ENCODE data around the gene SPTBN2. TPM values are rescaled to one million over a fixed set of nuclear protein-coding genes. Genes with fewer than 3 reads are reported as not detected.

SPTBN2 gene
- total RNA-seq, 2 experiments from 2014 or later, result 1.4 to 1.8 TPM

DNA sequence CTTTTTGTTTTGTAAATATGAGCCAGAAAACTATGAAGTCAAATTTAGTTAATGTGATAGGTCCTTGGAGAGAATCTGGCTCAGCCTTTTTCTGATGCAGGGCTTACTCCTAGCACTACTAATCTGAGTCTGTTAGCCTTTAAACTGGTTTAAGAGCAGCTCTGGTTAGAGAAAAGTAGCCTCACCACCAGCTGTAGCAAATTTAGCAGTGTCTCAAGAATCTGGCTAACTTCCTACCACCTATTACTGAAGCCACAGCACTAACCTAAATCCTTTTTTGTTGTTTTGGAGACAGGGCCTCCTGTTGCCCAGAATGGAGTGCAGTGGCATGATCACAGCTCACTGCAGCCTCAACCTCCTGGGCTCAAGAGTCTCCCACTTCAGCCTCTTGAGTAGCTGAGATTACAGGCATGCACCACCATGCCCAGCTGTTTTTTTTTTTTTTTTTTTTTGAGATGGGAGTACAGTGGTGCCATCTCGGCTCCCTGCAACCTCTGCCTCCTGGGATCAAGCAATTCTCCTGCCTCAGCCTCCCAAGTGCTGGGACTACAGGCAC, 65.2 kb downstream of the SPTBN2 start:
- peaks cover 22% of the 10 kb centered on the region for H3K4me1 Mint-ChIP-seq (ENCODE audit: low read depth)
- ChIA-PET CTCF (interaction anchor here (1.3 to 2.2 kb wide), 3 partner anchors 11 to 25 kb away, joined by 3 to 5 read pairs (median 3); partner anchors contain the start of gene RBM4B), POLR2A (interaction anchor here (1.0 to 4.2 kb wide), 7 partner anchors 9 to 25 kb away, joined by 3 to 11 read pairs (median 6); partner anchors contain the start of genes RBM4 and RBM4B)
- TF ChIP-seq, protein P1, sequence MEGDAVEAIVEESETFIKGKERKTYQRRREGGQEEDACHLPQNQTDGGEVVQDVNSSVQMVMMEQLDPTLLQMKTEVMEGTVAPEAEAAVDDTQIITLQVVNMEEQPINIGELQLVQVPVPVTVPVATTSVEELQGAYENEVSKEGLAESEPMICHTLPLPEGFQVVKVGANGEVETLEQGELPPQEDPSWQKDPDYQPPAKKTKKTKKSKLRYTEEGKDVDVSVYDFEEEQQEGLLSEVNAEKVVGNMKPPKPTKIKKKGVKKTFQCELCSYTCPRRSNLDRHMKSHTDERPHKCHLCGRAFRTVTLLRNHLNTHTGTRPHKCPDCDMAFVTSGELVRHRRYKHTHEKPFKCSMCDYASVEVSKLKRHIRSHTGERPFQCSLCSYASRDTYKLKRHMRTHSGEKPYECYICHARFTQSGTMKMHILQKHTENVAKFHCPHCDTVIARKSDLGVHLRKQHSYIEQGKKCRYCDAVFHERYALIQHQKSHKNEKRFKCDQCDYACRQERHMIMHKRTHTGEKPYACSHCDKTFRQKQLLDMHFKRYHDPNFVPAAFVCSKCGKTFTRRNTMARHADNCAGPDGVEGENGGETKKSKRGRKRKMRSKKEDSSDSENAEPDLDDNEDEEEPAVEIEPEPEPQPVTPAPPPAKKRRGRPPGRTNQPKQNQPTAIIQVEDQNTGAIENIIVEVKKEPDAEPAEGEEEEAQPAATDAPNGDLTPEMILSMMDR (IDR thresholded peaks at IDR 0.05), result no peak
- peaks cover 44% of the 10 kb centered on the region for H3K36me3 Mint-ChIP-seq (ENCODE audit: low read depth)
- intact Hi-C loops (cut with micrococcal nuclease), result no loop called here
- H3K27me3 Mint-ChIP-seq, result no peaks in the 10 kb centered on the region
- no peaks in the 10 kb centered on the region for H3K9me3 Mint-ChIP-seq
- DNase-seq, result no peak
- ATAC-seq, result no peak
- H3K27ac Mint-ChIP-seq, result no peak overlapping the region
- no peak overlapping the region for H3K4me3 Mint-ChIP-seq

DNA sequence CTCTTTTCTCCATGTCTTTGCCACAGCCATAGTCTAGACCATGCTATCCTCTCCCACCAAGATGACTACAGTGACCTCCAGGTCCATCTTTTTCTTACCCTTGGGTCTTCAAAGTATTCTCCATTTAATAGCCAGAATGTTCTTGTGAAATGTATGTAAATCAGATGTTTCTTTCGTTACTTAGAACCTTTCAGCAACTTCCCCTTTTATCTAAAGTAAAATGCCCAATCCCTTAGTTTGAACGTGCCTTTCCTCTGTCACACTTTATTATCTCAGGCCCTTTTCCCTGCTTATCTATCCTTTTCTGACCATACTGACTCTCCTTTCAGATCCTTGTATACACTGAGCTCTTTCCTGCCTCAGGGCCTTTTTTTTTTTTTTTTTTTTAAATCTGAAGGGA, 69.3 kb downstream of the SPTBN2 start:
- no peak for DNase-seq
- intact Hi-C loops (cut with micrococcal nuclease), result no loop called here
- TF ChIP-seq, protein P1 (IDR thresholded peaks at IDR 0.05), result no peak
- Mint-ChIP-seq H3K27ac (peak overlapping the region; percentile 46), H3K36me3 (ENCODE audit: low read depth) (peaks cover 30% of the 10 kb centered on the region), H3K9me3 (no peaks in the 10 kb centered on the region), H3K4me1 (ENCODE audit: low read depth) (peaks cover 9% of the 10 kb centered on the region), H3K27me3 (no peaks in the 10 kb centered on the region), H3K4me3 (no peak overlapping the region)
- CTCF ChIA-PET, result interaction anchor here (0.5 to 1.5 kb wide), 3 partner anchors 19 to 31 kb away, joined by 3 to 9 read pairs (median 3); no protein-coding TSS in a partner anchor
- no peak for ATAC-seq
- POLR2A ChIA-PET, result interaction anchor here (2.7 kb wide), 1 partner anchor 12 kb away, joined by 18 read pairs; no protein-coding TSS in a partner anchor

DNA sequence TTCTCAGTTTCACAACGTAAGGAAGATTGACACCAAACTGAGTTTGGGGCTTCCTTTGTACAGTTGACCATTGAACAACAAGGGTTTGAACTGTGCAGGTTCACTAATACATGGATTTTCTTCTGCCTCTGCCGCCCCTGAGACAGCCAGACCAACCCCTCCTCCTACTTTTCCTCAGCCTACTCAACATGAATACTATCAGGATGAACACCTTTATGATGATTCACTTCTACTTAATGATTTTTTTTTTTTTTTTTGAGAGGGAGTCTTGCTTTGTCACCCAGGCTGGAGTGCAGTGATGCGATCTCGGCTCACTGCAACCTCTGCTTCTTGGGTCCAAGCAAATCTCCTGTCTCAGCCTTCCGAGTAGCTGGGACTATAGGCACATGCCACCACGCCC, 75.9 kb downstream of the SPTBN2 start:
- H3K4me1 Mint-ChIP-seq (ENCODE audit: low read depth), result peaks cover 31% of the 10 kb centered on the region
- no peaks in the 10 kb centered on the region for H3K27me3 Mint-ChIP-seq
- H3K4me3 Mint-ChIP-seq, result no peak overlapping the region
- peaks cover 49% of the 10 kb centered on the region for H3K36me3 Mint-ChIP-seq (ENCODE audit: low read depth)
- intact Hi-C loops (cut with micrococcal nuclease), result no loop called here
- CTCF ChIA-PET, result interaction anchor here (0.8 kb wide), 1 partner anchor 23 kb away, joined by 3 read pairs; no protein-coding TSS in a partner anchor
- H3K9me3 Mint-ChIP-seq, result no peaks in the 10 kb centered on the region
- DNase-seq (no peak), ATAC-seq (no peak)
- POLR2A ChIA-PET, result interaction anchor here (0.9 to 4.6 kb wide), 6 partner anchors 9 to 28 kb away, joined by 3 to 35 read pairs (median 4); partner anchors contain the start of gene RBM4
- TF ChIP-seq, protein P1 (IDR thresholded peaks at IDR 0.05), result no peak
- H3K27ac Mint-ChIP-seq, result peak overlapping the region; percentile 27

DNA sequence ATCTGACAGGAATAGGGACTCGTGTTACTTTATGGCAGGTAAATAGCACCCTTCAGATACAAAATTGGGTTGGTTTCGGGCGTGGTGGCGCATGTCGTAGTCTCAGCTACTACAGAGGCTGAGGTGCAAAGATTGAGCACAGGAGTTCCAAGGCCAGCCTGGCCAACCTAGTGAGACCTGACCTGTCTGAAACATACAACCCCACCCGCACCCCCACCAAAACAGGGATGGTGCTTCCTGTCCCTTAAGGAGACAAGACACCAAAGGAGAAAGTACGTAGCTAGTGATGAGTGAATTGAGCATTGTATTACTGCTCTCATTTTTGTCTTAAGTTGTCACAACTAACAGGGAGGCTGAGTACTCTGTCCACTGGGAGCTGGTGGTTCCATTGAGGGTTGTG, 76.4 kb downstream of the SPTBN2 start:
- DNase-seq (no peak), ATAC-seq (no peak)
- H3K4me1 Mint-ChIP-seq (ENCODE audit: low read depth), result peaks cover 33% of the 10 kb centered on the region
- TF ChIP-seq, protein P1 (IDR thresholded peaks at IDR 0.05), result no peak
- H3K27me3 Mint-ChIP-seq, result no peaks in the 10 kb centered on the region
- H3K27ac Mint-ChIP-seq, result peak overlapping the region; percentile 58
- H3K36me3 Mint-ChIP-seq (ENCODE audit: low read depth), result peaks cover 49% of the 10 kb centered on the region
- intact Hi-C loops (cut with micrococcal nuclease), result no loop called here
- H3K4me3 Mint-ChIP-seq, result no peak overlapping the region
- POLR2A ChIA-PET, result interaction anchor here (0.8 to 4.6 kb wide), 8 partner anchors 9 to 35 kb away, joined by 3 to 35 read pairs (median 4); partner anchors contain the start of gene RBM4
- H3K9me3 Mint-ChIP-seq, result no peaks in the 10 kb centered on the region
- CTCF ChIA-PET, result interaction anchor here (0.8 kb wide), 1 partner anchor 24 kb away, joined by 3 read pairs; no protein-coding TSS in a partner anchor

DNA sequence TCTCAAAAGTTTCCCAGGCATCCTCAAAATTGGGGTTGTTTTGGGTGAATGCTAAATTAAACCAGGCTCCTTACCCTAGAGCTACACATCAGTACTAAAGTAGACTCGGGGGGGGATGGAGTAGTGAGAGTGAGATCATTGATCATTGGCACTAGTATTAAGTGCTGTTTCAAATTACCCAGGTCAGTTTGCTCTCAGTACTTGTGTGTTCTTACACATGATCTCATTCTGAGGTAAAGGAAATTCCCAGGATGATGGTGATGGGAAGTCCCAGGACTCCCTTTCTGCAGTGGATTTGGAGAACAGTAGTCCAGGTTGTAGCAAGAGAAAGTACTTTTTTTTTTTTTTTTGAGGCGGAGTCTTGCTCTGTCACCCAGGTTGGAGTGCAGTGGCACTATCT, 78.0 kb downstream of the SPTBN2 start:
- intact Hi-C loops (cut with micrococcal nuclease), result no loop called here
- H3K27ac Mint-ChIP-seq, result peak overlapping the region; percentile 55

More for the DNA sequence above, 78.0 kb downstream of the SPTBN2 start:
- DNase-seq (no peak), ATAC-seq (peak; percentile 29)
- Mint-ChIP-seq H3K4me1 (ENCODE audit: low read depth) (peaks cover 49% of the 10 kb centered on the region), H3K27me3 (no peaks in the 10 kb centered on the region), H3K36me3 (ENCODE audit: low read depth) (peaks cover 63% of the 10 kb centered on the region), H3K9me3 (no peaks in the 10 kb centered on the region), H3K4me3 (no peak overlapping the region)
- ChIA-PET CTCF (interaction anchor here (0.6 kb wide), 1 partner anchor 582 kb away, joined by 3 read pairs; no protein-coding TSS in a partner anchor), POLR2A (interaction anchor here (6.8 to 27.4 kb wide), 2 partner anchors 12 to 27 kb away, joined by 63 to 558 read pairs; partner anchors contain the start of genes RBM14 and RBM4)
- TF ChIP-seq, protein P1 (IDR thresholded peaks at IDR 0.05), result no peak
